ENCODE data around the gene FRK. TPM values are rescaled to one million over a fixed set of nuclear protein-coding genes. Genes with fewer than 3 reads are reported as not detected.
"Not testable (repeated sequence)": the region's sequence is repeated elsewhere in the genome, so short reads cannot be mapped to it uniquely, and the experiment has no call there.

The FRK gene
- total and polyA plus RNA-seq, 8 donors = 1.0 to 23.3 (median 6.2) TPM

DNA sequence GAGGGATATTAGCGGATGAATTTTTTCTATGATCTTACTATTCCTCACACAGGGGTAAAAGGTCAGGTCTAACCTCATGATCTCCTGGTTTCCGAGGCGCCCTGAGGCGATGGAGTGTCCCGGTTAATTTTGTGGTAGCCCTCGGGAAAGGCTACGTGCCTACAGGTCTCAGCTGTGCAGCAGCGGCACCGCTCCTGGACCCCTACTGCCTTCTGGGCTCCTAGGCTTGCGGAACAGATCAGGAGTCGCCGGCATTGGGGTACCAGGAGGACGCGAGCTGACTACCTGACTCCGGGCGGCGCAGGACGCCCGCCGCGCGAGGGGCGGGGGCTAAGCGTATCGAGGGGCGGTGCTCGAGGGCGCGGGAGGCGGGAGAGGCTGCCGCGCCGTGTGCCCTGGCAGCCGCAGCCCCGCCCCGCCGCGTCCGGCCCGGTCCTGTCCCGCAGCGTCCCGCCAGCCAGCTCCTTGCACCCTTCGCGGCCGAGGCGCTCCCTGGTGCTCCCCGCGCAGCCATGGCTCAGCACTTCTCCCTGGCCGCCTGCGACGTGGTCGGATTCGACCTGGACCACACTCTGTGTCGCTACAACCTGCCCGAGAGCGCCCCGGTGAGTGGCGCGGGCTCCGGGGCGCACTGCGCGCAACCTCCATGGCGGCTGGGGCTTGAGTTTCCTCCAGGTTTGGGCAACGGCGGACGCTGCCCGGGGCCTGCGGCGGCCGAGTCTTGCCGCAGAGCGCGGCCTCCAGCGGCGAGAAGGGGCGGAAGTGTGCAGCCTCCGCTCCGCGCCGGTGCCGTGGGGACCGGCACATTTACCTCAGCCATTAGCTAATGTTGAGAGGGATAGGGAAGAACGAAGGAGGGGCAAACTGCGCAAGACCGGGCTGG is 40.0 kb upstream of the FRK start, which contains the start of gene NT5DC1:
TSS of gene NT5DC1 (plus strand) at position 435 of the 883 bp plus-strand sequence. CDS start at position 513, 78 bp downstream.
- intact Hi-C loops (cut with DNase I; ENCODE audit: low total_unique reads) = no loop called here
- Histone ChIP-seq H3K36me3 (no peaks in the 10 kb centered on the region), H3K9me3 (peaks cover 0 to 10% (median 9%) of the 10 kb centered on the region in 4 donors), H3K4me1 (peaks cover 22 to 67% (median 50%) of the 10 kb centered on the region in 4 donors), H3K27ac (peak within 1 kb of the TSS; percentile 97 to 99 (median 97)), H3K4me3 (peak within 1 kb of the TSS; percentile 71 to 79 (median 77)), H3K27me3 (no peaks in the 10 kb centered on the region)
- WGBS, 5 donors = 0 to 1% (median 1%) methylated on average over 48 to 87 of the region's 87 CpGs
- TF ChIP-seq POLR2AphosphoS5 (IDR thresholded peaks at IDR 0.05) = peak; percentile 10 to 87 (median 54)
- TF ChIP-seq, protein P1, sequence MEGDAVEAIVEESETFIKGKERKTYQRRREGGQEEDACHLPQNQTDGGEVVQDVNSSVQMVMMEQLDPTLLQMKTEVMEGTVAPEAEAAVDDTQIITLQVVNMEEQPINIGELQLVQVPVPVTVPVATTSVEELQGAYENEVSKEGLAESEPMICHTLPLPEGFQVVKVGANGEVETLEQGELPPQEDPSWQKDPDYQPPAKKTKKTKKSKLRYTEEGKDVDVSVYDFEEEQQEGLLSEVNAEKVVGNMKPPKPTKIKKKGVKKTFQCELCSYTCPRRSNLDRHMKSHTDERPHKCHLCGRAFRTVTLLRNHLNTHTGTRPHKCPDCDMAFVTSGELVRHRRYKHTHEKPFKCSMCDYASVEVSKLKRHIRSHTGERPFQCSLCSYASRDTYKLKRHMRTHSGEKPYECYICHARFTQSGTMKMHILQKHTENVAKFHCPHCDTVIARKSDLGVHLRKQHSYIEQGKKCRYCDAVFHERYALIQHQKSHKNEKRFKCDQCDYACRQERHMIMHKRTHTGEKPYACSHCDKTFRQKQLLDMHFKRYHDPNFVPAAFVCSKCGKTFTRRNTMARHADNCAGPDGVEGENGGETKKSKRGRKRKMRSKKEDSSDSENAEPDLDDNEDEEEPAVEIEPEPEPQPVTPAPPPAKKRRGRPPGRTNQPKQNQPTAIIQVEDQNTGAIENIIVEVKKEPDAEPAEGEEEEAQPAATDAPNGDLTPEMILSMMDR (IDR thresholded peaks at IDR 0.05) = peak in 1 of 7 experiments; percentile 21
- TF ChIP-seq POLR2A (IDR thresholded peaks at IDR 0.05) = peak in 1 of 4 donors; percentile 29
- TF ChIP-seq EP300 (IDR thresholded peaks at IDR 0.05) = no peak
- DNase-seq = peak; percentile 88 to 96

DNA sequence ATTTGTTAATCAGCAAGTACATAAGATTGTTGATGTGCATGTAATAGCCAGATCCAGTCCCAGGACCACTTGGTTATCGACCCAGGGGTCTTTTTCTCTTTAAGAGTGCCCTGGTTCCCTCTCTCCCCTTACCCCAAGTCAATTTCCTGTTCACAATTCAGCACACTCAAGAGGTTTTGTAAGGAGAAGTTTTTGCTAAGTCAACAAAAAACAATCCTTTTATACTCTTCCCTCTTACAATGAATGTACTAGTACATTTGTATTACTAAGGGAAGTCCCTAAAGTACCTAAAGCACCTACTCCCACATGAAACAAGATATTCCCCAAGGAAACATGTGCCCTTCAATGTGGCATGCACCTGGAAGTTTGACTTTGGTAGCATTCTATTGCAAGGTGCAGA is 38.3 kb upstream of the FRK start:
- intact Hi-C loops (cut with DNase I; ENCODE audit: low total_unique reads) = loop anchor here (5.0 kb wide), 1 partner anchor 87 kb away; no protein-coding TSS in a partner anchor
- peaks cover 0 to 12% (median 10%) of the 10 kb centered on the region in 4 donors for H3K9me3 ChIP-seq
- H3K27me3 ChIP-seq = no peaks in the 10 kb centered on the region
- no peak overlapping the region for H3K4me3 ChIP-seq
- 44 to 82% (median 61%) methylated on average over 1 of the region's 1 CpG for WGBS, 5 donors
- peak in 1 of 2 donors; percentile 41 for DNase-seq
- peak overlapping the region in 3 of 5 donors; percentile 3 to 97 (median 31) for H3K27ac ChIP-seq
- TF ChIP-seq POLR2AphosphoS5 (IDR thresholded peaks at IDR 0.05) (peak in 1 of 3 donors; percentile 29), POLR2A (IDR thresholded peaks at IDR 0.05) (no peak), EP300 (IDR thresholded peaks at IDR 0.05) (no peak)
- TF ChIP-seq, protein P1 (IDR thresholded peaks at IDR 0.05) = no peak
- H3K36me3 ChIP-seq = no peaks in the 10 kb centered on the region
- H3K4me1 ChIP-seq = peaks cover 15 to 55% (median 37%) of the 10 kb centered on the region in 4 donors

DNA sequence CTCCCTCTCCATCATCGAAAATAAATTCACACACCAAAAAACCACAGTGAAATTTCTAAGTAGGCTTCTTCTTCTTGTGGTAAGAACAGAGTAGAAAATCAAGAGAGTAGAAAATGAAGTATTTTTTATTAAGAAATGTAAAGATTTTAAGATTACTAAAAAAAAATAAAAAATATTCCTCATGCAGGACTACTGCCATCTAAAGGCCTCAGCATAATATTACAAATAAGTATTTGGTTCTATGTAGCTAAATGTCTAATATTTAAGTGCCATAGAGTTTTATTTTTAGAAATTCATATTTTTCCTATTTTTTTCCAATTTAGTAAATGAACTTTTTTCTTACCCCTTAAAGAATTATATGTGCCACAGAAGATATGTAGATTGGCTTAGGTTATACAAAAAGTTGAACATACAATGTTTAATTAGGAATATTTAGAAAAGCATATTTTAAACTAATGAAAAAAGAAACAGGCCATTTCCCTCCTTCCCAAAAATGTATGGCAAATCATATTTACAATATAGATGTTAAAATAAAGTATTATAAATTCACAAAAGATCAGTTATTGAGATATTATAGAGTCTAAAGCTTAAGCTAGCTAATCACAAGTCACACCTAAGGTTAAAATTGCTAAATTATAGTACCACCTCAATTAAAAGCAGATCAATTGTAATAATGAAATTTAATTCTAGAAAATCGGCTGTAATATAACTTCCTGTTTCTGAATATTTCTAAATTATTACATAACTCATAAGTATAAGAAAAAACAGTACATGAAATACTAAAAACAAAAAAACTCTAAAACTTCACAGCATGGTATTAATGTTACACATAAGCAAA is 36.5 kb upstream of the FRK start:
- H3K27me3 ChIP-seq = no peaks in the 10 kb centered on the region
- no peak overlapping the region for H3K27ac ChIP-seq
- no peaks in the 10 kb centered on the region for H3K36me3 ChIP-seq
- intact Hi-C loops (cut with DNase I; ENCODE audit: low total_unique reads) = loop anchor here (5.0 kb wide), 1 partner anchor 85 kb away; no protein-coding TSS in a partner anchor
- DNase-seq = no peak
- peaks cover 0 to 12% (median 10%) of the 10 kb centered on the region in 4 donors for H3K9me3 ChIP-seq
- H3K4me3 ChIP-seq = no peak overlapping the region
- no peak for TF ChIP-seq POLR2AphosphoS5 (IDR thresholded peaks at IDR 0.05)
- TF ChIP-seq, protein P1 (IDR thresholded peaks at IDR 0.05) = peak in 4 of 7 experiments; percentile 18 to 52 (median 37)
- H3K4me1 ChIP-seq = peaks cover 8 to 44% (median 21%) of the 10 kb centered on the region in 4 donors
- 29 to 80% (median 38%) methylated on average over 2 of the region's 2 CpGs for WGBS, 5 donors

DNA sequence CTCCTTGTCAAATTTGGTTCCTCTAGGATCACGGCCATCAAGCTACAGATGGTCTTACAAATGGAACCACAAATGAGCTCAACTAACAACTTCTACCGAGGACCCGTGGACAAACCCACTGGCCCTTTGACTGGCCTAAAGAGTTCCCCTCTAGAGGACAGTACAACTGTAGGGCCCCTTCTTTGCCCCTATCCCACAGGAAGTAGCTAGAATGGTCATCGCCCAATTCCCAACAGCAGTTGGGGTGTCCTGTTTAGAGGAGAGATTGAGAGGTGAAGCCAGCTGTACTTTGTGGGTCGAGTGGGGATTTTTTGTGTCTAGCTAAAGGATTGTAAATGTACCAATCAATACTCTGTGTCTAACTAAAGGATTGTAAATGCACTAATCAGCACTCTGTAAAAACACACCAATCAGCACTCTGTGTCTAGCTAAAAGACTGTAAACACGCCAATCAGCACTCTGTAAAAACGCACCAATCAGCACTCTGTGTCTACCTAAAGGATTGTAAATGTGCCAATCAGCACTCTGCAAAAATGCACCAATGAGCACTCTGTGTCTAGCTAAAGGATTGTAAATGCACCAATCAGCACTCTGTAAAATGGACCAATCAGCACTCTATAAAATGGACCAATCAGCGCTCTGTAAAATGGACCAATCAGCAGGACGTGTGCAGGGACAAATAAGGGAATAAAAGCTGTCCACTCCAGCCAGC is 35.5 kb upstream of the FRK start:
- intact Hi-C loops (cut with DNase I; ENCODE audit: low total_unique reads) = loop anchor here (5.0 kb wide), 1 partner anchor 84 kb away; no protein-coding TSS in a partner anchor
- not testable (repeated sequence) for H3K27me3 ChIP-seq, H3K36me3 ChIP-seq, DNase-seq, H3K27ac ChIP-seq, H3K4me3 ChIP-seq
- 90 to 96% (median 95%) methylated on average over 9 of the region's 9 CpGs for WGBS, 5 donors
- Histone ChIP-seq H3K4me1 (peaks cover 5 to 35% (median 11%) of the 10 kb centered on the region in 4 donors), H3K9me3 (peaks cover 0 to 12% (median 10%) of the 10 kb centered on the region in 4 donors)

Measured in stomach (tissue), 9 donors.